H9 (cell line): Measurements from ENCODE around the gene KRTAP4-12. TPM values are rescaled to one million over a fixed set of nuclear protein-coding genes. Genes with fewer than 3 reads are reported as not detected.

Experiments
- DNase-seq: peaks from one replicate; pipeline ENCODE4 v3.0.0-alpha.2; 2017
- H2AFZ ChIP-seq: one replicate; pipeline ENCODE4 v1.6.1; 2013; ENCODE audit warnings: mild to moderate bottlenecking, low read length, control low read depth, moderate library complexity
- H2AK5ac ChIP-seq: 2 replicates; pipeline ENCODE4 v1.6.1; 2013; ENCODE audit warnings: low read length, control low read depth, mixed read lengths; ENCODE audit not compliant: insufficient read length
- H2BK120ac ChIP-seq: one replicate; pipeline ENCODE4 v1.6.1; 2013; ENCODE audit warnings: low read depth, mild to moderate bottlenecking, low read length, control low read depth, inconsistent platforms; ENCODE audit not compliant: poor library complexity, severe bottlenecking
- H2BK12ac ChIP-seq: 2 replicates; pipeline ENCODE4 v1.6.1; 2013; ENCODE audit warnings: low read length, control low read depth, mixed read lengths, low read depth; ENCODE audit not compliant: insufficient read length
- H2BK15ac ChIP-seq: 2 replicates; pipeline ENCODE4 v1.6.1; 2013; ENCODE audit warnings: low read depth, low read length, control low read depth
- H2BK20ac ChIP-seq: one replicate; pipeline ENCODE4 v1.6.1; 2013; ENCODE audit warnings: low read depth, mild to moderate bottlenecking, low read length, control low read depth, inconsistent platforms; ENCODE audit not compliant: poor library complexity, severe bottlenecking
- H2BK5ac ChIP-seq: 2 replicates; pipeline ENCODE4 v1.6.1; 2013; ENCODE audit warnings: low read length, control low read depth, mixed read lengths; ENCODE audit not compliant: insufficient read length
- H3K14ac ChIP-seq: 2 replicates; pipeline ENCODE4 v1.6.1; 2013; ENCODE audit warnings: low read length, control low read depth; ENCODE audit not compliant: insufficient read depth
- H3K18ac ChIP-seq: 2 replicates; pipeline ENCODE4 v1.6.1; 2013; ENCODE audit warnings: low read depth, mild to moderate bottlenecking, mixed read lengths, low read length, control low read depth; ENCODE audit not compliant: insufficient read length
- H3K23ac ChIP-seq: 2 replicates; pipeline ENCODE4 v1.6.1; 2013; ENCODE audit warnings: low read length, control low read depth, mixed read lengths, low read depth; ENCODE audit not compliant: insufficient read length
- H3K23me2 ChIP-seq: 2 replicates; pipeline ENCODE4 v1.6.1; 2013; ENCODE audit warnings: low read depth, mild to moderate bottlenecking, mixed read lengths, low read length, control low read depth; ENCODE audit not compliant: insufficient read length, poor library complexity, severe bottlenecking
- H3K27ac ChIP-seq: 2 replicates; pipeline ENCODE4 v1.5.1; 2013; ENCODE audit warnings: low read length, control low read depth, mixed read lengths, low read depth; ENCODE audit not compliant: insufficient read length
- H3K27me3 ChIP-seq: 2 replicates; pipeline ENCODE4 v1.6.1; 2013; ENCODE audit warnings: low read length, control low read depth, inconsistent platforms; ENCODE audit not compliant: insufficient read depth
- H3K4ac ChIP-seq: 2 replicates; pipeline ENCODE4 v1.6.1; 2013; ENCODE audit warnings: low read depth, mild to moderate bottlenecking, control low read depth, inconsistent platforms, low read length, moderate library complexity
- H3K4me1 ChIP-seq: 2 replicates; pipeline ENCODE4 v1.6.1; 2013; ENCODE audit warnings: low read length, control low read depth, inconsistent platforms; ENCODE audit not compliant: insufficient read depth
- H3K4me2 ChIP-seq: 2 replicates; pipeline ENCODE4 v1.6.1; 2013; ENCODE audit warnings: low read length, control low read depth, mixed read lengths; ENCODE audit not compliant: insufficient read length, insufficient read depth
- H3K56ac ChIP-seq: 2 replicates; pipeline ENCODE4 v1.6.1; 2013; ENCODE audit warnings: low read depth, mild to moderate bottlenecking, mixed read lengths, low read length, control low read depth; ENCODE audit not compliant: insufficient read length
- H3K79me1 ChIP-seq: 2 replicates; pipeline ENCODE4 v1.6.1; 2013; ENCODE audit warnings: low read depth, mild to moderate bottlenecking, moderate library complexity, low read length, control low read depth, inconsistent platforms; ENCODE audit not compliant: insufficient read depth, poor library complexity, severe bottlenecking
- H3K79me2 ChIP-seq: 2 replicates; pipeline ENCODE4 v1.6.1; 2013; ENCODE audit warnings: low read length, control low read depth, inconsistent platforms; ENCODE audit not compliant: insufficient read depth
- H3K9ac ChIP-seq: 2 replicates; pipeline ENCODE4 v1.6.1; 2013; ENCODE audit warnings: low read length, control low read depth, mixed read lengths; ENCODE audit not compliant: insufficient read length; ENCODE audit errors: extremely low read depth
- H3K9me3 ChIP-seq: one replicate; pipeline ENCODE4 v1.6.1; 2013; ENCODE audit warnings: low read depth, low read length, inconsistent platforms; ENCODE audit not compliant: control insufficient read depth
- H3T11ph ChIP-seq: one replicate; pipeline ENCODE4 v1.6.1; 2013; ENCODE audit warnings: mild to moderate bottlenecking, low read length, control low read depth, inconsistent platforms
- H4K20me1 ChIP-seq: one replicate; pipeline ENCODE4 v1.6.1; 2013; ENCODE audit not compliant: control insufficient read depth, insufficient read length, insufficient read depth
- H4K5ac ChIP-seq: 2 replicates; pipeline ENCODE4 v1.6.1; 2013; ENCODE audit warnings: low read depth, mild to moderate bottlenecking, mixed read lengths, low read length, control low read depth; ENCODE audit not compliant: insufficient read length
- H4K8ac ChIP-seq: replicated peaks from 2 replicates; pipeline ENCODE4 v1.6.1; 2013; ENCODE audit warnings: low read length, control low read depth, mixed read lengths, low read depth; ENCODE audit not compliant: insufficient read length
- H4K91ac ChIP-seq: 2 replicates; pipeline ENCODE4 v1.6.1; 2013; ENCODE audit warnings: low read depth, mild to moderate bottlenecking, moderate library complexity, mixed read lengths, low read length, control low read depth; ENCODE audit not compliant: insufficient read length
- H3K27ac Mint-ChIP-seq, 3 experiments: 2 replicates in 2 of 3; 3 replicates in 1 of 3; pipeline ENCODE4 v1.8.0; 2020 to 2021; ENCODE audit warnings: mixed read lengths in 3 of 3, mild to moderate bottlenecking in 1 of 3, moderate library complexity in 1 of 3
- H3K27me3 Mint-ChIP-seq: 2 replicates; pipeline ENCODE4 v1.8.0; 2021; ENCODE audit warnings: low read depth, mild to moderate bottlenecking, moderate library complexity, mixed read lengths
- H3K36me3 Mint-ChIP-seq, 3 experiments: 2 replicates in 2 of 3; 3 replicates in 1 of 3; pipeline ENCODE4 v1.8.0; 2020 to 2021; ENCODE audit warnings: low read depth in 3 of 3, mixed read lengths in 3 of 3; ENCODE audit not compliant: insufficient read depth in 1 of 3
- H3K4me1 Mint-ChIP-seq, 2 experiments: 2 replicates each; pipeline ENCODE4 v1.8.0; 2020; ENCODE audit warnings: mixed read lengths in 2 of 2
- H3K4me3 Mint-ChIP-seq, 2 experiments: 2 replicates in 1 of 2; 3 replicates in 1 of 2; pipeline ENCODE4 v1.8.0; 2020 to 2021; ENCODE audit warnings: mild to moderate bottlenecking in 2 of 2, mixed read lengths in 2 of 2, moderate library complexity in 1 of 2
- H3K9me3 Mint-ChIP-seq, 2 experiments: 2 replicates in 1 of 2; 3 replicates in 1 of 2; pipeline ENCODE4 v1.8.0; 2020; ENCODE audit warnings: mild to moderate bottlenecking in 2 of 2, mixed read lengths in 2 of 2, moderate library complexity in 1 of 2
- WGBS: extraction: QIAGEN DNeasy Blood & Tissue Kit; methylation state at CpG from one replicate; pipeline ENCODE4 v1.1.7; 2013; ENCODE audit warnings: missing lambda C conversion rate, low lambda C conversion rate, mixed read lengths; ENCODE audit not compliant: insufficient read length; ENCODE audit errors: extremely low coverage; 5-methylcytosine and 5-hydroxymethylcytosine counted together
- total RNA-seq: library from RNA; stranded (reverse); gene quantifications from 2 replicates; pipeline ENCODE4 v1.2.1, GENCODE V29; 2021
- TF ChIP-seq, protein P1 (sequence below): fragments of 200-600 bp; sonication (generic); conservative IDR thresholded peaks from 3 replicates; pipeline ENCODE4 v1.8.0; 2021; ENCODE audit warnings: antibody characterized with exemption, mild to moderate bottlenecking

KRTAP4-12 gene
- total RNA-seq, 1 experiment from 2014 or later, result not detected

DNA sequence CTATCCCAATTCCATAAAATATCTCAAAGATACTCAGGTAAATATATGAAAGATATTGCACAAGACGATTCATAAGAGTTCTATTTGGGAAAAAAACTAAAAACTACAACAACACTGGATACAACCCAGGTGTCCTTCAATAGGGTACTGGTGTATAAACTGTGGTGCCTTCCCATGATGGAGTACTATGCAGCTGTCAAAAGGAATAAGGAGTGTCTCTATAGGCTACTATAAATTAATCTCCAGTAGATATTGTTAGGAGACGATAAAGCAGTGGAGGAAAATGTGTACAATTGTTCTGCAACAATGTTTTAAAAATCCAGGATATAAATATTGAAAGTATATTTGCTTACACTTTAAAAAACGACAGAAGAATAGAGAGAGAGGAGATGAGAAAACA lies 2.4 kb upstream of the KRTAP4-12 start:
- Histone ChIP-seq H4K20me1 (no peaks in the 10 kb centered on the region), H2BK5ac (no peak overlapping the region), H3K23me2 (no peaks in the 10 kb centered on the region), H2BK15ac (no peak overlapping the region), H4K5ac (no peak overlapping the region), H2AFZ (no peak overlapping the region), H3K79me1 (no peaks in the 10 kb centered on the region), H3K18ac (no peak overlapping the region), H3K9me3 (no peaks in the 10 kb centered on the region), H3K27ac (no peak overlapping the region), H3K9ac (no peak overlapping the region), H3K4ac (no peak overlapping the region), H2BK20ac (no peak overlapping the region), H3T11ph (no peak overlapping the region), H2BK120ac (no peak overlapping the region), H4K91ac (no peak overlapping the region), H3K79me2 (no peaks in the 10 kb centered on the region), H3K27me3 (no peaks in the 10 kb centered on the region), H3K4me2 (no peak overlapping the region), H2BK12ac (no peak overlapping the region), H2AK5ac (no peak overlapping the region), H3K56ac (no peak overlapping the region), H4K8ac (no peak overlapping the region), H3K23ac (no peak overlapping the region), H3K4me1 (no peaks in the 10 kb centered on the region), H3K14ac (no peak overlapping the region)
- H3K36me3 Mint-ChIP-seq, result peaks cover 0 to 2% (median 0%) of the 10 kb centered on the region in 3 experiments; a peak in 2 of 7 replicates
- no CpG with 5 or more reads among the region's 3 CpGs for WGBS
- H3K27me3 Mint-ChIP-seq, result no peaks in the 10 kb centered on the region; the same call in 1 of the 2 replicates
- no peak overlapping the region for H3K27ac Mint-ChIP-seq
- H3K9me3 Mint-ChIP-seq, result peaks cover 4 to 11% of the 10 kb centered on the region in 2 experiments; a peak in 4 of 5 replicates
- H3K4me1 Mint-ChIP-seq, result peaks cover 5% of the 10 kb centered on the region in 2 experiments
- no peak overlapping the region for H3K4me3 Mint-ChIP-seq
- TF ChIP-seq, protein P1, sequence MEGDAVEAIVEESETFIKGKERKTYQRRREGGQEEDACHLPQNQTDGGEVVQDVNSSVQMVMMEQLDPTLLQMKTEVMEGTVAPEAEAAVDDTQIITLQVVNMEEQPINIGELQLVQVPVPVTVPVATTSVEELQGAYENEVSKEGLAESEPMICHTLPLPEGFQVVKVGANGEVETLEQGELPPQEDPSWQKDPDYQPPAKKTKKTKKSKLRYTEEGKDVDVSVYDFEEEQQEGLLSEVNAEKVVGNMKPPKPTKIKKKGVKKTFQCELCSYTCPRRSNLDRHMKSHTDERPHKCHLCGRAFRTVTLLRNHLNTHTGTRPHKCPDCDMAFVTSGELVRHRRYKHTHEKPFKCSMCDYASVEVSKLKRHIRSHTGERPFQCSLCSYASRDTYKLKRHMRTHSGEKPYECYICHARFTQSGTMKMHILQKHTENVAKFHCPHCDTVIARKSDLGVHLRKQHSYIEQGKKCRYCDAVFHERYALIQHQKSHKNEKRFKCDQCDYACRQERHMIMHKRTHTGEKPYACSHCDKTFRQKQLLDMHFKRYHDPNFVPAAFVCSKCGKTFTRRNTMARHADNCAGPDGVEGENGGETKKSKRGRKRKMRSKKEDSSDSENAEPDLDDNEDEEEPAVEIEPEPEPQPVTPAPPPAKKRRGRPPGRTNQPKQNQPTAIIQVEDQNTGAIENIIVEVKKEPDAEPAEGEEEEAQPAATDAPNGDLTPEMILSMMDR, result no peak
- DNase-seq, result no peak
